ENCODE measurements around the gene TARS3.

GRCh38 chr15:101652786-101653430 lies 71.4 kb downstream of the TARS3 start:
- no peak for TF ChIP-seq CTCF (IDR thresholded peaks at IDR 0.05)
- no peak for TF ChIP-seq POLR2A (IDR thresholded peaks at IDR 0.05)
